ENCODE data around the gene TP73.

DNA sequence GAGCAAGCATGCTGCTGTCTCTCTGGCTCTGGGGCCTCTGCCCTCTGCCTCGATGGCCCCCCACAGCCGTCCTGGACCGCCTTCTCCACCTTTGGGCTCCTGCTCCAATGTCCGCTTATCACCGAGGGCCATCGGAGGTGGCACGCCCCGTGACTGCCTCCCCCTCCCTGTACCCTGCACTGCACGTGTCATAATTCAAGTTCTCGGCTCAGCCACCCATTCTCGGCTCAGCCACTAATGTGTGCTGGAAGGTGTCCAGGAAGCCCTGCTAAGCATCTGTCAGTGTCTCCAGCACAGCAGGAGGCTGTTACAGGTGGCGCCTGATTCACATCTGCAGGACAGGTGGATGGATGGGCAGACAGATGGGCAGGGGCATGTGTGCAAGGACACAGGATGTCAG, 45.5 kb downstream of the TP73 start:
- TF ChIP-seq, protein P1, sequence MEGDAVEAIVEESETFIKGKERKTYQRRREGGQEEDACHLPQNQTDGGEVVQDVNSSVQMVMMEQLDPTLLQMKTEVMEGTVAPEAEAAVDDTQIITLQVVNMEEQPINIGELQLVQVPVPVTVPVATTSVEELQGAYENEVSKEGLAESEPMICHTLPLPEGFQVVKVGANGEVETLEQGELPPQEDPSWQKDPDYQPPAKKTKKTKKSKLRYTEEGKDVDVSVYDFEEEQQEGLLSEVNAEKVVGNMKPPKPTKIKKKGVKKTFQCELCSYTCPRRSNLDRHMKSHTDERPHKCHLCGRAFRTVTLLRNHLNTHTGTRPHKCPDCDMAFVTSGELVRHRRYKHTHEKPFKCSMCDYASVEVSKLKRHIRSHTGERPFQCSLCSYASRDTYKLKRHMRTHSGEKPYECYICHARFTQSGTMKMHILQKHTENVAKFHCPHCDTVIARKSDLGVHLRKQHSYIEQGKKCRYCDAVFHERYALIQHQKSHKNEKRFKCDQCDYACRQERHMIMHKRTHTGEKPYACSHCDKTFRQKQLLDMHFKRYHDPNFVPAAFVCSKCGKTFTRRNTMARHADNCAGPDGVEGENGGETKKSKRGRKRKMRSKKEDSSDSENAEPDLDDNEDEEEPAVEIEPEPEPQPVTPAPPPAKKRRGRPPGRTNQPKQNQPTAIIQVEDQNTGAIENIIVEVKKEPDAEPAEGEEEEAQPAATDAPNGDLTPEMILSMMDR (IDR thresholded peaks at IDR 0.05) = no peak
- TF ChIP-seq POLR2A (IDR thresholded peaks at IDR 0.05) = no peak

All from right lobe of liver (tissue), 4 donors.